HG03378 (cell line): ENCODE data around the gene CAMTA1.

Experiments
- ATAC-seq: cut with Tn5 transposase; IDR thresholded peaks from one replicate; pipeline ENCODE4 v1.9.1; 2021; ENCODE audit warnings: mild to moderate bottlenecking, moderate library complexity; ENCODE audit not compliant: unreplicated experiment

The CAMTA1 gene

GRCh38 chr1:7174980-7175906 lies 390.0 kb downstream of the CAMTA1 start:
- no peak for ATAC-seq

- no peak for ATAC-seq
Measured at GRCh38 chr1:7177021-7177420, 391.8 kb downstream of the CAMTA1 start.

GRCh38 chr1:7177438-7178146 lies 392.3 kb downstream of the CAMTA1 start:
- no peak for ATAC-seq

- ATAC-seq = no peak
Measured at GRCh38 chr1:7178336-7178735, 393.1 kb downstream of the CAMTA1 start.

GRCh38 chr1:7178741-7179140 lies 393.5 kb downstream of the CAMTA1 start:
- ATAC-seq = no peak

- ATAC-seq = no peak
Measured at GRCh38 chr1:7185721-7186120, 400.5 kb downstream of the CAMTA1 start.

GRCh38 chr1:7186382-7187111 lies 401.3 kb downstream of the CAMTA1 start:
- no peak for ATAC-seq

- no peak for ATAC-seq
Measured at GRCh38 chr1:7187112-7187493, 401.8 kb downstream of the CAMTA1 start.

GRCh38 chr1:7190261-7190660 lies 405.0 kb downstream of the CAMTA1 start:
- ATAC-seq = no peak

GRCh38 chr1:7192453-7192852 lies 407.2 kb downstream of the CAMTA1 start:
- ATAC-seq = no peak

- no peak for ATAC-seq
Measured at GRCh38 chr1:7196036-7196911, 411.0 kb downstream of the CAMTA1 start.

GRCh38 chr1:7198664-7199063 lies 413.4 kb downstream of the CAMTA1 start:
- ATAC-seq = no peak

GRCh38 chr1:7199077-7199779 lies 414.0 kb downstream of the CAMTA1 start:
- no peak for ATAC-seq

- ATAC-seq = no peak
Measured at GRCh38 chr1:7207875-7208646, 422.8 kb downstream of the CAMTA1 start.

GRCh38 chr1:7208647-7209180 lies 423.5 kb downstream of the CAMTA1 start:
- no peak for ATAC-seq

- ATAC-seq = no peak
Measured at GRCh38 chr1:7209336-7209735, 424.1 kb downstream of the CAMTA1 start.

GRCh38 chr1:7218210-7218832 lies 433.1 kb downstream of the CAMTA1 start:
- ATAC-seq = no peak

GRCh38 chr1:7219031-7219430 lies 433.8 kb downstream of the CAMTA1 start:
- ATAC-seq = no peak
